HL-60/S4 treated with retinoic acid at 250 ng/mL for 4 days and 3 days (cell line): ENCODE data around the gene PLIN3.
"Not testable (repeated sequence)": the region's sequence is repeated elsewhere in the genome, so short reads cannot be mapped to it uniquely, and the experiment has no call there.

Source experiments
- in situ Hi-C: fragments of 300-500 bp; cut with MboI; formaldehyde crosslinking; loops from 2 replicates; pipeline ENCODE4 v1.7.0; 2022; ENCODE audit warnings: low sequenced_read_pairs

Gene PLIN3

GRCh38 chr19:4867534-4868285 lies at the start of gene PLIN3:
TSS of gene PLIN3 (minus strand) at chr19:4867667. CDS start at chr19:4861394, 6,273 bp downstream.
- in situ Hi-C loops, result no loop called here

- in situ Hi-C loops, result loop anchor here (10.0 kb wide), 1 partner anchor 102 kb away; no protein-coding TSS in a partner anchor
Measured at GRCh38 chr19:4916292-4917082, 49.0 kb upstream of the PLIN3 start.

GRCh38 chr19:4914736-4915501 lies 47.5 kb upstream of the PLIN3 start:
- in situ Hi-C loops, result loop anchor here (10.0 kb wide), 1 partner anchor 100 kb away; no protein-coding TSS in a partner anchor

GRCh38 chr19:4913996-4914735 lies 46.7 kb upstream of the PLIN3 start:
- in situ Hi-C loops, result loop anchor here (10.0 kb wide), 1 partner anchor 99 kb away; no protein-coding TSS in a partner anchor

GRCh38 chr19:4911786-4912672 lies 44.6 kb upstream of the PLIN3 start:
- in situ Hi-C loops, result loop anchor here (10.0 kb wide), 1 partner anchor 97 kb away; no protein-coding TSS in a partner anchor

- in situ Hi-C loops, result loop anchor here (10.0 kb wide), 1 partner anchor 97 kb away; no protein-coding TSS in a partner anchor
Measured at GRCh38 chr19:4911314-4911713, 43.8 kb upstream of the PLIN3 start.

- in situ Hi-C loops, result loop anchor here (10.0 kb wide), 1 partner anchor 96 kb away; no protein-coding TSS in a partner anchor
Measured at GRCh38 chr19:4910594-4911281, 43.3 kb upstream of the PLIN3 start.

- in situ Hi-C loops, result loop anchor here (10.0 kb wide), 1 partner anchor 95 kb away; no protein-coding TSS in a partner anchor
Measured at GRCh38 chr19:4909897-4910593, 42.6 kb upstream of the PLIN3 start.

- in situ Hi-C loops, result no loop called here
Measured at GRCh38 chr19:4909156-4909896, 41.9 kb upstream of the PLIN3 start, which contains the start of gene UHRF1. TSS of gene UHRF1 (plus strand) at chr19:4909501. CDS start at chr19:4910886, 1,385 bp downstream.

GRCh38 chr19:4908781-4909155 lies 41.3 kb upstream of the PLIN3 start:
- in situ Hi-C loops, result no loop called here

GRCh38 chr19:4908360-4908759 lies 40.9 kb upstream of the PLIN3 start:
- in situ Hi-C loops, result no loop called here

- in situ Hi-C loops, result no loop called here
Measured at GRCh38 chr19:4906963-4907362, 39.5 kb upstream of the PLIN3 start.

GRCh38 chr19:4904481-4904880 lies 37.0 kb upstream of the PLIN3 start:
- in situ Hi-C loops, result no loop called here

GRCh38 chr19:4902796-4903195 lies 35.3 kb upstream of the PLIN3 start, which contains the start of gene ARRDC5:
TSS of gene ARRDC5 (minus strand) at chr19:4902896. CDS start at chr19:4902825, 71 bp downstream.
- in situ Hi-C loops, result no loop called here

GRCh38 chr19:4900879-4901278 lies 33.4 kb upstream of the PLIN3 start:
- in situ Hi-C loops, result not testable (repeated sequence)

GRCh38 chr19:4897146-4897545 lies 29.7 kb upstream of the PLIN3 start:
- in situ Hi-C loops, result no loop called here

GRCh38 chr19:4896372-4896771 lies 28.9 kb upstream of the PLIN3 start:
- in situ Hi-C loops, result no loop called here
